WTC11 (cell line): ENCODE results near the gene ACSL1. TPM values are rescaled to one million over a fixed set of nuclear protein-coding genes. Genes with fewer than 3 reads are reported as not detected.

Experiments used
- ATAC-seq: fragments of 200-7000 bp; cut with Tn5 transposase; 2 replicates; pipeline ENCODE4 v1.10.0; 2021; ENCODE audit warnings: mild to moderate bottlenecking, moderate library complexity
- CTCF ChIA-PET: fragments of 300-600 bp; sonication (Branson Sonifier 250); formaldehyde crosslinking; loops from one replicate; lab custom pipeline; 2021; ENCODE audit warnings: antibody characterized with exemption; lab: Charles Lee
- POLR2A ChIA-PET: fragments of 350-600 bp; sonication (Branson Sonifier 250); formaldehyde crosslinking; loops from one replicate; lab custom pipeline; 2021; ENCODE audit warnings: antibody characterized with exemption; lab: Charles Lee
- DNase-seq: peaks from one replicate; pipeline ENCODE4 v3.0.0; 2021; ENCODE audit warnings: low spot score
- H3K27ac Mint-ChIP-seq: 2 replicates; pipeline ENCODE4 v1.8.0; 2021; ENCODE audit warnings: mixed read lengths
- H3K27me3 Mint-ChIP-seq: 2 replicates; pipeline ENCODE4 v1.8.0; 2021; ENCODE audit warnings: low read depth, mild to moderate bottlenecking, moderate library complexity, mixed read lengths
- H3K36me3 Mint-ChIP-seq: 2 replicates; pipeline ENCODE4 v1.8.0; 2021; ENCODE audit warnings: mixed read lengths
- H3K4me1 Mint-ChIP-seq: 2 replicates; pipeline ENCODE4 v1.8.0; 2022; ENCODE audit warnings: mixed read lengths
- H3K4me3 Mint-ChIP-seq: 2 replicates; pipeline ENCODE4 v1.8.0; 2021; ENCODE audit warnings: mild to moderate bottlenecking, moderate library complexity, mixed read lengths
- H3K9me3 Mint-ChIP-seq: 2 replicates; pipeline ENCODE4 v1.8.0; 2021; ENCODE audit warnings: mixed read lengths
- ATF2 ChIP-seq: sonication (generic); formaldehyde crosslinking; IDR thresholded peaks from 2 replicates; pipeline ENCODE4 v1.8.1; 2022; ENCODE audit warnings: low read depth, missing genetic modification reagents, borderline replicate concordance
- CREM ChIP-seq: sonication (generic); formaldehyde crosslinking; IDR thresholded peaks from 2 replicates; pipeline ENCODE4 v1.8.1; 2022; ENCODE audit warnings: mild to moderate bottlenecking, missing genetic modification reagents, moderate library complexity
- EMX1 ChIP-seq: fragments of 250-450 bp; sonication (Bioruptor Pico); IDR thresholded peaks from 2 replicates; pipeline ENCODE4 v1.8.0; 2021; ENCODE audit warnings: mild to moderate bottlenecking
- FOXK1 ChIP-seq: sonication (generic); formaldehyde crosslinking; IDR thresholded peaks from 2 replicates; pipeline ENCODE4 v1.8.0; 2022; ENCODE audit warnings: mild to moderate bottlenecking, moderate library complexity, missing genetic modification reagents
- FOXP1 ChIP-seq: sonication (generic); formaldehyde crosslinking; IDR thresholded peaks from 2 replicates; pipeline ENCODE4 v1.8.0; 2022; ENCODE audit warnings: missing genetic modification reagents, mild to moderate bottlenecking, moderate library complexity, borderline replicate concordance
- IRF1 ChIP-seq: sonication (generic); formaldehyde crosslinking; IDR thresholded peaks from 2 replicates; pipeline ENCODE4 v1.8.0; 2023; ENCODE audit warnings: missing genetic modification reagents
- IRF2 ChIP-seq: sonication (generic); formaldehyde crosslinking; IDR thresholded peaks from 2 replicates; pipeline ENCODE4 v1.8.0; 2022; ENCODE audit warnings: low read depth, missing genetic modification reagents, borderline replicate concordance
- JUN ChIP-seq: sonication (generic); formaldehyde crosslinking; IDR thresholded peaks from 2 replicates; pipeline ENCODE4 v1.8.0; 2023; ENCODE audit warnings: mild to moderate bottlenecking, missing genetic modification reagents
- MLX ChIP-seq: sonication (generic); formaldehyde crosslinking; IDR thresholded peaks from 2 replicates; pipeline ENCODE4 v1.8.1; 2023; ENCODE audit warnings: mild to moderate bottlenecking, missing genetic modification reagents, moderate library complexity
- MXD4 ChIP-seq: fragments of 250-450 bp; sonication (Bioruptor Pico); IDR thresholded peaks from 2 replicates; pipeline ENCODE4 v1.8.0; 2021; ENCODE audit warnings: mild to moderate bottlenecking, moderate library complexity, borderline replicate concordance
- NR3C1 ChIP-seq: sonication (generic); formaldehyde crosslinking; conservative IDR thresholded peaks from 2 replicates; pipeline ENCODE4 v1.8.1; 2023; ENCODE audit warnings: low read depth, mild to moderate bottlenecking, missing genetic modification reagents
- RELA ChIP-seq: sonication (generic); formaldehyde crosslinking; IDR thresholded peaks from 2 replicates; pipeline ENCODE4 v1.8.1; 2022; ENCODE audit warnings: missing genetic modification reagents, mild to moderate bottlenecking, borderline replicate concordance
- ZNF121 ChIP-seq: sonication (generic); formaldehyde crosslinking; IDR thresholded peaks from 2 replicates; pipeline ENCODE4 v1.8.0; 2023; ENCODE audit warnings: missing genetic modification reagents
- ZNF219 ChIP-seq: sonication (generic); formaldehyde crosslinking; IDR thresholded peaks from 2 replicates; pipeline ENCODE4 v1.8.0; 2023; ENCODE audit warnings: missing genetic modification reagents, mild to moderate bottlenecking, borderline replicate concordance
- ZNF232 ChIP-seq: sonication (generic); formaldehyde crosslinking; IDR thresholded peaks from 2 replicates; pipeline ENCODE4 v1.8.0; 2022; ENCODE audit warnings: mild to moderate bottlenecking, missing genetic modification reagents
- ZNF396 ChIP-seq: fragments of 250-450 bp; sonication (Bioruptor Pico); IDR thresholded peaks from 2 replicates; pipeline ENCODE4 v1.8.0; 2021; ENCODE audit warnings: mild to moderate bottlenecking, moderate library complexity, borderline replicate concordance
- ZNF671 ChIP-seq: fragments of 250-450 bp; sonication (Bioruptor Pico); IDR thresholded peaks from 2 replicates; pipeline ENCODE4 v1.8.0; 2021; ENCODE audit warnings: mild to moderate bottlenecking
- total RNA-seq: library from RNA; stranded (reverse); gene quantifications from 3 replicates; pipeline ENCODE4 v1.2.3, GENCODE V29; 2021
- TF ChIP-seq, protein P1 (sequence below): sonication (generic); formaldehyde crosslinking; IDR thresholded peaks from 2 replicates; pipeline ENCODE4 v1.8.0; 2022; ENCODE audit warnings: mild to moderate bottlenecking, missing genetic modification reagents
- TF ChIP-seq, protein P2 (sequence below): sonication (generic); formaldehyde crosslinking; IDR thresholded peaks from 2 replicates; pipeline ENCODE4 v1.8.1; 2023; ENCODE audit warnings: mild to moderate bottlenecking, missing genetic modification reagents, borderline replicate concordance
- TF ChIP-seq, protein P3 (sequence below): sonication (generic); formaldehyde crosslinking; IDR thresholded peaks from 2 replicates; pipeline ENCODE4 v1.8.0; 2023; ENCODE audit warnings: mild to moderate bottlenecking, missing genetic modification reagents

ACSL1 gene
- total RNA-seq, 1 experiment from 2014 or later, result 6.6 TPM

DNA sequence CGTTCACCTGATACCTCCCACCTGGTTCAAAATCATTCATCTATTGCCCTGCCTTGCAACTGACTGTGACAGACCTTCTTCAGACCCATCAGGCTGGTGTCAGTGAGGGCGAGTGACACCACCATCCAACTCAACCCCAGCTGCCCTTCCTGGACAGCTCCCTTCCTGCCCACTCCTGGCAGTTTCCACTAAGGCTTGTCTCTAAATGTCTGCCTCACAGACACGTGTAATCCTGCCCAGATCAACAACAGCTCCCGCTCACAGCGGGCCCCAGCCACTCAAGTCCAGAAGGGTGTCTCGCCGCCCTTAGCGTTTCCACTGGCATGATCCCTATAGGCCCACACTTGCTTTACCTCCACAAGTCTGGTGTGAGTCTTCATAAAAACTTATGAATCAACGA lies 28.9 kb downstream of the ACSL1 start:
- TF ChIP-seq FOXK1 (CRISPR knock-in tag) (no peak), MLX (CRISPR knock-in tag) (no peak), NR3C1 (no peak), RELA (CRISPR knock-in tag) (no peak), ATF2 (CRISPR knock-in tag) (no peak), ZNF219 (CRISPR knock-in tag) (no peak), ZNF396 (CRISPR knock-in tag) (no peak), JUN (CRISPR knock-in tag) (no peak), IRF1 (no peak), EMX1 (CRISPR knock-in tag) (no peak), IRF2 (CRISPR knock-in tag) (no peak), ZNF232 (CRISPR knock-in tag) (no peak)
- TF ChIP-seq, protein P1, sequence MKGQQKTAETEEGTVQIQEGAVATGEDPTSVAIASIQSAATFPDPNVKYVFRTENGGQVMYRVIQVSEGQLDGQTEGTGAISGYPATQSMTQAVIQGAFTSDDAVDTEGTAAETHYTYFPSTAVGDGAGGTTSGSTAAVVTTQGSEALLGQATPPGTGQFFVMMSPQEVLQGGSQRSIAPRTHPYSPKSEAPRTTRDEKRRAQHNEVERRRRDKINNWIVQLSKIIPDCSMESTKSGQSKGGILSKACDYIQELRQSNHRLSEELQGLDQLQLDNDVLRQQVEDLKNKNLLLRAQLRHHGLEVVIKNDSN (CRISPR knock-in tag), result no peak
- no peak overlapping the region for H3K27ac Mint-ChIP-seq
- H3K27me3 Mint-ChIP-seq, result peaks cover 2% of the 10 kb centered on the region
- ATAC-seq (no peak), DNase-seq (no peak)
- peaks cover 10% of the 10 kb centered on the region for H3K36me3 Mint-ChIP-seq
- H3K9me3 Mint-ChIP-seq, result peaks cover 22% of the 10 kb centered on the region
- CTCF ChIA-PET, result no interaction called here
- H3K4me1 Mint-ChIP-seq, result peaks cover 19% of the 10 kb centered on the region
- POLR2A ChIA-PET, result no interaction called here
- H3K4me3 Mint-ChIP-seq, result no peak overlapping the region

DNA sequence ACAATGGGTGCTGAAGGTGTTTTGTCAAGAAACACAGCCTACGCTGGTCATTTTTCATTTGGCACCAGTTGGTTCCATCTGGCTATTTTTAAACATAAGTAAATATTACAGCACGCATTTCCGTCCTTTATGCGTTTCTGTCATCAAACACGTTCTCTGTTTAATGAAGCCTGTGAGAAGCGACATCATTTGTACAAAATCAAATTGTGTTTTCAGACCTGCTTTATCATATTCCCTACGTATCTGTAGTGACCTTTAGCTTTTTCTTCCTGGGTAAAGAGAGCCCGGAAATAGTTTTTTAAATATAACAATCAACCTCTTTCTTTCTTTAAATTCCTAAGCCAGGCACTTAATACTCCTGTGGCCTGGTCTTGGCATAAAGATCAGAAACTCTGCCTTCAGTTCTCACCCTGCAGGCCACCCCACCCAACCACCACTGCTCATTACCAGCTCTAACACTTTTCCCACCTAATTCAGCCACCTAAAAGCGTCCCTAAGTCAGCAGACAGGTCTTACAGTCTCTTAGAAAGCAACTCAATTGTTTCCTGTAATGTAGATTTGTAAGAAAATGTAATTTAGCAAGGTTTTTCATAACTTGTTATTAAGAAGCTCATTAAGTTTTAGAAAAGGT lies 30.4 kb downstream of the ACSL1 start:
- Mint-ChIP-seq H3K27ac (no peak overlapping the region), H3K36me3 (peaks cover 10% of the 10 kb centered on the region), H3K9me3 (peaks cover 22% of the 10 kb centered on the region), H3K4me1 (peaks cover 17% of the 10 kb centered on the region), H3K27me3 (peaks cover 2% of the 10 kb centered on the region), H3K4me3 (no peak overlapping the region)
- DNase-seq, result no peak
- no peak for TF ChIP-seq ZNF232 (CRISPR knock-in tag)
- no peak for TF ChIP-seq MXD4 (CRISPR knock-in tag)
- no peak for TF ChIP-seq FOXP1 (CRISPR knock-in tag)
- TF ChIP-seq, protein P2, sequence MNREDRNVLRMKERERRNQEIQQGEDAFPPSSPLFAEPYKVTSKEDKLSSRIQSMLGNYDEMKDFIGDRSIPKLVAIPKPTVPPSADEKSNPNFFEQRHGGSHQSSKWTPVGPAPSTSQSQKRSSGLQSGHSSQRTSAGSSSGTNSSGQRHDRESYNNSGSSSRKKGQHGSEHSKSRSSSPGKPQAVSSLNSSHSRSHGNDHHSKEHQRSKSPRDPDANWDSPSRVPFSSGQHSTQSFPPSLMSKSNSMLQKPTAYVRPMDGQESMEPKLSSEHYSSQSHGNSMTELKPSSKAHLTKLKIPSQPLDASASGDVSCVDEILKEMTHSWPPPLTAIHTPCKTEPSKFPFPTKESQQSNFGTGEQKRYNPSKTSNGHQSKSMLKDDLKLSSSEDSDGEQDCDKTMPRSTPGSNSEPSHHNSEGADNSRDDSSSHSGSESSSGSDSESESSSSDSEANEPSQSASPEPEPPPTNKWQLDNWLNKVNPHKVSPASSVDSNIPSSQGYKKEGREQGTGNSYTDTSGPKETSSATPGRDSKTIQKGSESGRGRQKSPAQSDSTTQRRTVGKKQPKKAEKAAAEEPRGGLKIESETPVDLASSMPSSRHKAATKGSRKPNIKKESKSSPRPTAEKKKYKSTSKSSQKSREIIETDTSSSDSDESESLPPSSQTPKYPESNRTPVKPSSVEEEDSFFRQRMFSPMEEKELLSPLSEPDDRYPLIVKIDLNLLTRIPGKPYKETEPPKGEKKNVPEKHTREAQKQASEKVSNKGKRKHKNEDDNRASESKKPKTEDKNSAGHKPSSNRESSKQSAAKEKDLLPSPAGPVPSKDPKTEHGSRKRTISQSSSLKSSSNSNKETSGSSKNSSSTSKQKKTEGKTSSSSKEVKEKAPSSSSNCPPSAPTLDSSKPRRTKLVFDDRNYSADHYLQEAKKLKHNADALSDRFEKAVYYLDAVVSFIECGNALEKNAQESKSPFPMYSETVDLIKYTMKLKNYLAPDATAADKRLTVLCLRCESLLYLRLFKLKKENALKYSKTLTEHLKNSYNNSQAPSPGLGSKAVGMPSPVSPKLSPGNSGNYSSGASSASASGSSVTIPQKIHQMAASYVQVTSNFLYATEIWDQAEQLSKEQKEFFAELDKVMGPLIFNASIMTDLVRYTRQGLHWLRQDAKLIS (CRISPR knock-in tag), result no peak
- TF ChIP-seq IRF2 (CRISPR knock-in tag), result no peak
- no peak for TF ChIP-seq ZNF671
- no peak for TF ChIP-seq CREM (CRISPR knock-in tag)
- TF ChIP-seq, protein P3, sequence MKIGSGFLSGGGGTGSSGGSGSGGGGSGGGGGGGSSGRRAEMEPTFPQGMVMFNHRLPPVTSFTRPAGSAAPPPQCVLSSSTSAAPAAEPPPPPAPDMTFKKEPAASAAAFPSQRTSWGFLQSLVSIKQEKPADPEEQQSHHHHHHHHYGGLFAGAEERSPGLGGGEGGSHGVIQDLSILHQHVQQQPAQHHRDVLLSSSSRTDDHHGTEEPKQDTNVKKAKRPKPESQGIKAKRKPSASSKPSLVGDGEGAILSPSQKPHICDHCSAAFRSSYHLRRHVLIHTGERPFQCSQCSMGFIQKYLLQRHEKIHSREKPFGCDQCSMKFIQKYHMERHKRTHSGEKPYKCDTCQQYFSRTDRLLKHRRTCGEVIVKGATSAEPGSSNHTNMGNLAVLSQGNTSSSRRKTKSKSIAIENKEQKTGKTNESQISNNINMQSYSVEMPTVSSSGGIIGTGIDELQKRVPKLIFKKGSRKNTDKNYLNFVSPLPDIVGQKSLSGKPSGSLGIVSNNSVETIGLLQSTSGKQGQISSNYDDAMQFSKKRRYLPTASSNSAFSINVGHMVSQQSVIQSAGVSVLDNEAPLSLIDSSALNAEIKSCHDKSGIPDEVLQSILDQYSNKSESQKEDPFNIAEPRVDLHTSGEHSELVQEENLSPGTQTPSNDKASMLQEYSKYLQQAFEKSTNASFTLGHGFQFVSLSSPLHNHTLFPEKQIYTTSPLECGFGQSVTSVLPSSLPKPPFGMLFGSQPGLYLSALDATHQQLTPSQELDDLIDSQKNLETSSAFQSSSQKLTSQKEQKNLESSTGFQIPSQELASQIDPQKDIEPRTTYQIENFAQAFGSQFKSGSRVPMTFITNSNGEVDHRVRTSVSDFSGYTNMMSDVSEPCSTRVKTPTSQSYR (CRISPR knock-in tag), result no peak
- TF ChIP-seq ZNF121 (CRISPR knock-in tag), result no peak
- ATAC-seq, result no peak
- CTCF ChIA-PET, result no interaction called here
- POLR2A ChIA-PET, result interaction anchor here (0.6 kb wide), 1 partner anchor 140 kb away, joined by 3 read pairs; no protein-coding TSS in a partner anchor
